ENCODE data around the gene BCAP29.

DNA sequence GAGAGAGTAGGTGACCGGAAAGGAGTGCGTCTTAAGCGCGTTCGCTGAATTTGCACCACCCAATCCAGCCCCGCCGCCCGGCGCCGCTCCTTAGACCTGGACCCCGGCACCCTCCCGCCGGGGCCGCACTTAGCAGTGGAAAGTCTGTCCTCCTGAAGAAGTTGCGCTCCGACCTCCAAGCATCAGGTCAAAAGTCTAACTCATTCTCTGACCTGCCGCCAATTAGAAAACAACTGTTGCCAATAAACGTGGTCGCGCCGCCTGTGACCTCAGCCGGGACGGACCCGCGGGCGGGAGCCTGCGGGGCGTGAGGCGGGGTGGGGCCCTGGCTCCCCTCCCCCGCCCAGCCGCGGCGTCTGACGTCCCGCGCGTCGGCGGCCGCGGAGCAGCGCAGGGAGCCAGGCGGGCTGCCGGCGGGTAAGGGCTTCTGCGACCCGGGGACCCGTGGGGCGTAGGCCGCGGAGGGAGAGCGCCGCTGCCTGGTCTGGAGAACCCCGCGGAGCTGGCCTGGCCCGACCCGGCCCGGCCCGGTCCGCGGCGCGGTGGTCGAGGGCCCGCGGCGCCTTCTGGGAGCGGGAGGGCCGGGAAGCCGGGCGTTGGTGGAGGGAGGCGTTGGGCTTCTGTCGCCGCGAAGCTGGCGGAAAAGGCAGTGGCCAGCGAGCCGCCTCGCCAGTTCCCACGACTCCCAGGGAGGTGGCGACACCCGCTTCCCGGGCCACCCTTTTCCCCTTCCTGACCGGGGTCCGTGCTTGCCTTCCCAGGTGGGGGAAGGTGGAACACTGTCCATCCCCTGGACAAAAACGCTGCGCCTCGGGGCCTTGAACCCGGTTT, at the start of gene BCAP29:
- TF ChIP-seq, protein P1, sequence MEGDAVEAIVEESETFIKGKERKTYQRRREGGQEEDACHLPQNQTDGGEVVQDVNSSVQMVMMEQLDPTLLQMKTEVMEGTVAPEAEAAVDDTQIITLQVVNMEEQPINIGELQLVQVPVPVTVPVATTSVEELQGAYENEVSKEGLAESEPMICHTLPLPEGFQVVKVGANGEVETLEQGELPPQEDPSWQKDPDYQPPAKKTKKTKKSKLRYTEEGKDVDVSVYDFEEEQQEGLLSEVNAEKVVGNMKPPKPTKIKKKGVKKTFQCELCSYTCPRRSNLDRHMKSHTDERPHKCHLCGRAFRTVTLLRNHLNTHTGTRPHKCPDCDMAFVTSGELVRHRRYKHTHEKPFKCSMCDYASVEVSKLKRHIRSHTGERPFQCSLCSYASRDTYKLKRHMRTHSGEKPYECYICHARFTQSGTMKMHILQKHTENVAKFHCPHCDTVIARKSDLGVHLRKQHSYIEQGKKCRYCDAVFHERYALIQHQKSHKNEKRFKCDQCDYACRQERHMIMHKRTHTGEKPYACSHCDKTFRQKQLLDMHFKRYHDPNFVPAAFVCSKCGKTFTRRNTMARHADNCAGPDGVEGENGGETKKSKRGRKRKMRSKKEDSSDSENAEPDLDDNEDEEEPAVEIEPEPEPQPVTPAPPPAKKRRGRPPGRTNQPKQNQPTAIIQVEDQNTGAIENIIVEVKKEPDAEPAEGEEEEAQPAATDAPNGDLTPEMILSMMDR (optimal IDR thresholded peaks at IDR 0.05 in 1 of 3, IDR thresholded peaks at IDR 0.05 in 1 of 3, conservative IDR thresholded peaks at IDR 0.05 in 1 of 3; ENCODE audit: extremely low read depth in 1 of 3, insufficient read depth in 2 of 3, low read length in 3 of 3): peak in 2 of 3 experiments; percentile 11 to 32
- no peak for TF ChIP-seq EZH2 (IDR thresholded peaks at IDR 0.05; ENCODE audit: low read length)
